GM23248 (cell line): Measurements from ENCODE around the gene SDCCAG8. TPM values are rescaled to one million over a fixed set of nuclear protein-coding genes. Genes with fewer than 3 reads are reported as not detected.

Source experiments
- DNase-seq: peaks from one replicate; pipeline ENCODE4 v3.0.0-alpha.2; 2015
- H2AFZ ChIP-seq: fragments of 200-600 bp; sonication (generic); 2 replicates; pipeline ENCODE4 v1.6.1; 2016; ENCODE audit warnings: antibody characterized with exemption
- H3F3A ChIP-seq: fragments of 200-600 bp; sonication (generic); 2 replicates; pipeline ENCODE4 v1.6.1; 2016; ENCODE audit warnings: mild to moderate bottlenecking, antibody characterized with exemption, mixed run types; ENCODE audit not compliant: insufficient read depth
- H3K27ac ChIP-seq: fragments of 200-600 bp; sonication (generic); 2 replicates; pipeline ENCODE4 v1.5.1; 2016; ENCODE audit warnings: mild to moderate bottlenecking
- H3K27me3 ChIP-seq: fragments of 200-600 bp; sonication (generic); replicated peaks from 2 replicates; pipeline ENCODE4 v1.6.1; 2016; ENCODE audit warnings: mild to moderate bottlenecking; ENCODE audit not compliant: insufficient read depth
- H3K36me3 ChIP-seq: fragments of 200-600 bp; sonication (generic); 2 replicates; pipeline ENCODE4 v1.6.1; 2016; ENCODE audit warnings: low read depth, mild to moderate bottlenecking
- H3K4me1 ChIP-seq: fragments of 200-600 bp; sonication (generic); 2 replicates; pipeline ENCODE4 v1.6.1; 2016; ENCODE audit warnings: mild to moderate bottlenecking; ENCODE audit not compliant: insufficient read depth
- H3K4me2 ChIP-seq: fragments of 200-600 bp; sonication (generic); one replicate; pipeline ENCODE4 v1.6.1; 2016; ENCODE audit warnings: mild to moderate bottlenecking; ENCODE audit not compliant: unreplicated experiment
- H3K4me3 ChIP-seq: fragments of 200-600 bp; sonication (generic); 2 replicates; pipeline ENCODE4 v1.5.1; 2016; ENCODE audit warnings: mild to moderate bottlenecking
- H3K79me2 ChIP-seq: fragments of 200-600 bp; sonication (generic); 2 replicates; pipeline ENCODE4 v1.6.1; 2016; ENCODE audit warnings: mild to moderate bottlenecking; ENCODE audit not compliant: insufficient read depth
- H3K9ac ChIP-seq: fragments of 200-600 bp; sonication (generic); 2 replicates; pipeline ENCODE4 v1.6.1; 2016; ENCODE audit warnings: mild to moderate bottlenecking
- H3K9me2 ChIP-seq: fragments of 200-600 bp; sonication (generic); 2 replicates; pipeline ENCODE4 v1.6.1; 2016; ENCODE audit warnings: mixed run types, mild to moderate bottlenecking, moderate library complexity; ENCODE audit not compliant: insufficient read depth
- H3K9me3 ChIP-seq: fragments of 200-600 bp; sonication (generic); one replicate; pipeline ENCODE4 v1.6.1; 2017; ENCODE audit warnings: low read depth
- H4K20me1 ChIP-seq: fragments of 200-600 bp; sonication (generic); 2 replicates; pipeline ENCODE4 v1.6.0; 2016; ENCODE audit not compliant: insufficient read depth
- EZH2 ChIP-seq: fragments of 200-600 bp; sonication (generic); IDR thresholded peaks from 2 replicates; pipeline ENCODE4 v1.6.1; 2018; ENCODE audit warnings: antibody characterized with exemption, mild to moderate bottlenecking; ENCODE audit not compliant: insufficient read depth, poor library complexity, severe bottlenecking
- EZH2phosphoT487 ChIP-seq: fragments of 200-600 bp; sonication (generic); IDR thresholded peaks from 2 replicates; pipeline ENCODE4 v1.6.1; 2018; ENCODE audit warnings: antibody characterized with exemption, moderate library complexity, mild to moderate bottlenecking, low read depth; ENCODE audit not compliant: insufficient read depth
- WGBS, 2 experiments: methylation state at CpG; one replicate each; pipeline ENCODE4 v1.1.6; 2015 to 2017; ENCODE audit warnings: low lambda C conversion rate in 2 of 2, low coverage in 1 of 2; ENCODE audit errors: missing lambda C conversion rate in 2 of 2; 5-methylcytosine and 5-hydroxymethylcytosine counted together
- in situ Hi-C: fragments of 300-500 bp; cut with MboI; formaldehyde crosslinking; loops from 2 replicates; pipeline ENCODE4 v1.15.0; 2020
- polyA plus RNA-seq: library from polyadenylated mRNA; unstranded; fragments of >200 nt; fragmentation: Nextera tagmentation; extraction: Ambion mirVana; gene quantifications from 2 replicates; pipeline ENCODE4 v1.2.1, GENCODE V29; 2016
- total RNA-seq: library from RNA; depleted of rRNA; stranded (reverse); fragments of >200 nt; shearing (Covaris generic); gene quantifications from 2 replicates; pipeline ENCODE4 v1.2.3, GENCODE V29; 2014

SDCCAG8 gene
- total and polyA plus RNA-seq, 2 experiments from 2014 or later, result 29.4 to 45.3 TPM

DNA sequence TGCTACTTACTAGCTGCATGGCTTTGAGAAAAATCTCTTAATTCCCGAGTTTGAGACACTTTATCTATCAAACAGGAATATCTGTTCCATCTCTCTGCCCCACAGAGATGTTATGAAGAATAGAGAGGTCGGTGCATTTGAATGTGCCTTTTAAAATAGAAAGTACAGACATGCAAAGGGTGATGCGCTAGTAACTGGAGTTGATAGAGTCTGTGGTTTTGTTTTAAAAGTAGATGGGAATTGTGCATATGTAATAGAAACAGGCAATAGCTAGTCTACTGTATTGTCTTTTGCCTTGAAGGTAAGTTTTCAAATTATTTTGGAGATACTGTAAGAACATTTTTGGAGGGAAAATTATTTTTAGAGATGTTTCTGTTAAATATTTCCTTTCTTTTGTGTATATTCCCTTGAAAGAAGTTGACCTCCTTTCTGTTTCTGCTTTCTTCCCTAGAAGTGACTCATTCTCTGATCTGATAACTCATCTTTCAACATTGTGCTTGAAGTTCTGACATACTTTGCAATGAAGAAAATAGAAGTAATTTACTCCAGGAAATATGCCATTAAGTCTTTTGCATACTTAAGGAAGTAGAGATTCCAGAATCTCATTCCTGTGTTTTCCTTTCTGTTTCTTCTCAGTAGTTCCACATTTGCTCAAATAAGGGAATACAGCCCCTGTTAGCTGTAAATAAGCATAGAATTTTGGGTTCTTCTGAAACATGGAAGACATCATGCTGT lies 151.6 kb downstream of the SDCCAG8 start:
- Histone ChIP-seq H3K9me3 (no peaks in the 10 kb centered on the region), H3K4me3 (peak overlapping the region; percentile 17; the same call in 1 of the 2 replicates), H3K9me2 (no peaks in the 10 kb centered on the region), H4K20me1 (no peaks in the 10 kb centered on the region), H3K36me3 (0 out of 2 replicates have a peak, but pooled peaks cover 4% of the 10 kb centered on the region), H2AFZ (no peak overlapping the region), H3K79me2 (no peaks in the 10 kb centered on the region), H3K27ac (0 out of 2 replicates have a peak overlapping the region, but pooled peaks have one; percentile 0), H3F3A (peaks cover 20% of the 10 kb centered on the region; the same call in 1 of the 2 replicates), H3K4me2 (peak overlapping the region; percentile 54), H3K27me3 (no peaks in the 10 kb centered on the region), H3K4me1 (peaks cover 9% of the 10 kb centered on the region), H3K9ac (no peak overlapping the region)
- DNase-seq, result peak; percentile 38
- no peak for TF ChIP-seq EZH2
- TF ChIP-seq EZH2phosphoT487, result no peak
- in situ Hi-C loops, result no loop called here
- 88 to 96% methylated on average over 3 of the region's 3 CpGs for WGBS, 2 experiments

GRCh38 chr1:243408479-243408878 lies 152.6 kb downstream of the SDCCAG8 start:
- H3K9me3 ChIP-seq, result no peaks in the 10 kb centered on the region
- H3K9ac ChIP-seq, result no peak overlapping the region
- peaks cover 9% of the 10 kb centered on the region for H3K4me1 ChIP-seq
- TF ChIP-seq EZH2phosphoT487 (no peak), EZH2 (no peak)
- H3K4me2 ChIP-seq, result no peak overlapping the region
- no peaks in the 10 kb centered on the region for H3K27me3 ChIP-seq
- no peak overlapping the region for H3K27ac ChIP-seq
- in situ Hi-C loops, result no loop called here
- no peak overlapping the region for H3K4me3 ChIP-seq
- no peak overlapping the region for H2AFZ ChIP-seq
- H3K79me2 ChIP-seq, result no peaks in the 10 kb centered on the region
- peaks cover 20% of the 10 kb centered on the region; the same call in 1 of the 2 replicates for H3F3A ChIP-seq
- 0 out of 2 replicates have a peak, but pooled peaks cover 4% of the 10 kb centered on the region for H3K36me3 ChIP-seq
- DNase-seq, result no peak
- H3K9me2 ChIP-seq, result no peaks in the 10 kb centered on the region
- no peaks in the 10 kb centered on the region for H4K20me1 ChIP-seq

DNA sequence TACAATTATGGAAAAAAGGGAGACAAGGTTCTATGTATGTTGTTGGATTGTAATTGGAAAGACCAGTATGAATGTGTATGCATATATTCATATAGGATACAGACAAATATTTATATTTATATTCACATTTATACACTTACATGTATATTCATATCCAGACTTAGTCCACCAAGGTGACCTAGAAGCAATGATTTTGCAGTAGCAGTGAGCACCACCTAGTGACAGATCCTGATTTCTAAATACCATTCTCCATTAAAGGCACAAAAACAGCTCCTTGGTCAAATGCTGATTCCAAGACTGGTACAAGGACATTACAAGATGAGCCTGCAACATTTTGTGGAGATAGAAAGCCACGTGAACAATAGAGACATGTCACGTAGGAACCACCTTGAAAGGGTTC lies 153.4 kb downstream of the SDCCAG8 start:
- H3K4me1 ChIP-seq, result peaks cover 9% of the 10 kb centered on the region
- H3F3A ChIP-seq, result peaks cover 20% of the 10 kb centered on the region; the same call in 1 of the 2 replicates
- H3K4me3 ChIP-seq, result no peak overlapping the region
- no peak overlapping the region for H3K9ac ChIP-seq
- H3K36me3 ChIP-seq, result 0 out of 2 replicates have a peak, but pooled peaks cover 4% of the 10 kb centered on the region
- no peaks in the 10 kb centered on the region for H3K27me3 ChIP-seq
- H3K27ac ChIP-seq, result no peak overlapping the region
- no peaks in the 10 kb centered on the region for H4K20me1 ChIP-seq
- H3K9me2 ChIP-seq, result no peaks in the 10 kb centered on the region
- in situ Hi-C loops, result no loop called here
- H2AFZ ChIP-seq, result no peak overlapping the region
- H3K9me3 ChIP-seq, result no peaks in the 10 kb centered on the region
- 95 to 97% methylated on average over 2 of the region's 2 CpGs for whole genome bisulfite sequencing, 2 experiments
- no peaks in the 10 kb centered on the region for H3K79me2 ChIP-seq
- TF ChIP-seq EZH2phosphoT487, result no peak
- no peak for TF ChIP-seq EZH2
- no peak for DNase-seq
- no peak overlapping the region for H3K4me2 ChIP-seq

DNA sequence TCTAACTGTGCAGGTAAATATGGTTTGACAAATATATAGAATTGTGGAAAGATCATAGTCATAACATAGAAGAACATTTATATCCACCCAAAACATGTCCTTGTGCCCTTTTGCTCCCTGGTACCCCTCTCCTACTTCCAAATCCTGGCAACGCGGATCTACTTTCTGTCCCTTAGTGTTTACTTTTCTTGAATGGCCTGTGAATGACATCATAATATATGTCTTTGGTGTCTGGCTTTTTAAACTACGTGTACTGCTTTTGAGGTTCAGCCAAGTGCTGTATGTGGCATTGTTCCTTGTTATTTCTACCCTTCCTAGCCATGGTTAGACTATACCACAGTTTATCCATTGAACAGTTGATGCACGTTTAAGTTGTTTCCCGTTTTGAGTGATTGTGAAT lies 155.6 kb downstream of the SDCCAG8 start:
- 96 to 98% methylated on average over 5 of the region's 5 CpGs for WGBS, 2 experiments
- DNase-seq, result no peak
- Histone ChIP-seq H3K4me3 (no peak overlapping the region), H3K27ac (no peak overlapping the region), H3K4me1 (peaks cover 9% of the 10 kb centered on the region), H2AFZ (no peak overlapping the region), H3F3A (peaks cover 20% of the 10 kb centered on the region; the same call in 1 of the 2 replicates), H3K4me2 (no peak overlapping the region), H3K79me2 (no peaks in the 10 kb centered on the region), H3K9ac (no peak overlapping the region), H3K27me3 (no peaks in the 10 kb centered on the region), H3K9me2 (no peaks in the 10 kb centered on the region), H3K36me3 (peaks cover 4% of the 10 kb centered on the region; the same call in 1 of the 2 replicates), H4K20me1 (no peaks in the 10 kb centered on the region), H3K9me3 (no peaks in the 10 kb centered on the region)
- TF ChIP-seq EZH2phosphoT487, result no peak
- no peak for TF ChIP-seq EZH2
- in situ Hi-C loops, result no loop called here
